ENCODE results near the gene SLC16A12.
"Not testable (repeated sequence)": the region's sequence is repeated elsewhere in the genome, so short reads cannot be mapped to it uniquely, and the experiment has no call there.

SLC16A12 gene

GRCh38 chr10:89414146-89414878 lies 121.1 kb downstream of the SLC16A12 start, which contains the start of gene IFIT5:
IFIT5 (plus strand) TSS chr10:89414568; CDS start chr10:89414799, 231 bp downstream.
- peak within 1 kb of the TSS; percentile 80 for H3K4me3 ChIP-seq (ENCODE audit: low read depth, low read length)
- no peak for TF ChIP-seq CTCF (IDR thresholded peaks at IDR 0.05; ENCODE audit: low read depth, low read length, missing control alignments)
- DNase-seq (ENCODE audit: low read depth): no peak
- in situ Hi-C loops (cut with HindIII; ENCODE audit: low sequenced_read_pairs): loop anchor here (25.0 kb wide), 1 partner anchor 1173 kb away; no protein-coding TSS in a partner anchor

DNA sequence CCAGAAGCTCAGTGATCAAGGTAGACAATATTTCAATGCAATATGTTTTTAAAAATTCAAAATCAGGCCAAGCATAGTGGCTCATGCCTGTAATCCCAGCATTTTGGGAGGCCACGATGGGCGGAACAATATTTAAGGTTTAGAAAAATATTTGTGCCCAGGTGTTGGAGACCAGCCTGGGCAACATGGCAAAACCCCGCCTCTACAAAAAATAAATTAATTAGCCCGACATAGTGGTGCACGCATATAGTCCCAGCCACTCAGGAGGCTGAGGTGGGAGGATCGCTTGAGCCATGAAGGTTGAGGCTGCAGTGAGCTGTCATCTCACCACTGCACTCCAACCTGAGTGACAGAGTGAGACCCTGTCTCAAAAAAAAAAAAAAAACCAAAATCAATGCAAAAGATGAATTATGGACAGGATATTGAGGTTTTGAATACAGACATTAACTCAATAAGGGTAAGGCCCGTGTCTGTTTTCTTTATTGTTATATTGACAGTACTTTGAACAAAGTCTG lies 121.9 kb downstream of the SLC16A12 start:
- no peak for DNase-seq (ENCODE audit: low read depth)
- peak overlapping the region; percentile 80 for H3K4me3 ChIP-seq (ENCODE audit: low read depth, low read length)
- in situ Hi-C loops (cut with HindIII; ENCODE audit: low sequenced_read_pairs): loop anchor here (25.0 kb wide), 1 partner anchor 1174 kb away; no protein-coding TSS in a partner anchor
- TF ChIP-seq CTCF (IDR thresholded peaks at IDR 0.05; ENCODE audit: low read depth, low read length, missing control alignments): no peak

DNA sequence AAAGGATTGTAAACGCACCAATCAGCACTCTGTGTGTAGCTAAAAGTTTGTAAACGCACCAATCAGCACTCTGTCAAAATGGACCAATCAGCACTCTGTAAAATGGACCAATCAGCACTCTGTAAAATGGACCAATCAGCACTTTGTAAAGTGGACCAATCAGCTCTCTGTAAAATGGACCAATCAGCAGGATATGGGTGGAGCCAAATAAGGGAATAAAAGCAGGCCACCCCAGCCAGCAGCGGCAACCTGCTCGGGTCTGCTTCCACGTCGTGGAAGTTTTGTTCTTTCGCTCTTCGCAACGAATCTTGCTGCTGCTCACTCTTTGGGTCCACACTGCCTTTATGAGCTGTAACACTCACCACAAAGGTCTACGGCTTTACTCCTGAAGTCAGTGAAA lies 123.1 kb downstream of the SLC16A12 start:
- H3K4me3 ChIP-seq (ENCODE audit: low read depth, low read length); DNase-seq (ENCODE audit: low read depth): not testable (repeated sequence)
- in situ Hi-C loops (cut with HindIII; ENCODE audit: low sequenced_read_pairs): loop anchor here (25.0 kb wide), 1 partner anchor 1175 kb away; no protein-coding TSS in a partner anchor

DNA sequence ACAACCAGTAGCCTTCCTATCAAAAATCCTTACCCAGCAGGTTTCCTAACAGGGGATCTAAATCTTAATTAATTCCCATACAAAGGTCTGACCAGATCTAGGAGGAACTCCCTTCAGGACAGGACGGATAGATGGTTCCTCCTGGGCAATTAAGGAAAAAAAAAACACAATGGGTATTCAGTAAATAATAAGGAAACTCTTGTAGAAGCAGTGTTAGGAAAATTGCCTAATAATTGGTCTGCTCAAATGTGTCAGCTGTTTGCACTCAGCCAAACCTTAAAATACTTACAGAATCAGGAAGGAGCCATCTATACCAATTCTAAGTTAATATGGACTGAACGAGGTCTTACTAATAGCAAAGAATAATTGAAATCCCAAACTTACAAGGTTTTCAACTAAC lies 124.3 kb downstream of the SLC16A12 start:
- DNase-seq (ENCODE audit: low read depth); H3K4me3 ChIP-seq (ENCODE audit: low read depth, low read length): not testable (repeated sequence)
- in situ Hi-C loops (cut with HindIII; ENCODE audit: low sequenced_read_pairs): loop anchor here (25.0 kb wide), 1 partner anchor 1176 kb away; no protein-coding TSS in a partner anchor

- not testable (repeated sequence) for DNase-seq (ENCODE audit: low read depth); H3K4me3 ChIP-seq (ENCODE audit: low read depth, low read length)
- in situ Hi-C loops (cut with HindIII; ENCODE audit: low sequenced_read_pairs): loop anchor here (25.0 kb wide), 1 partner anchor 1177 kb away; no protein-coding TSS in a partner anchor
Observed at GRCh38 chr10:89410551-89410950, 124.8 kb downstream of the SLC16A12 start.

- in situ Hi-C loops (cut with HindIII; ENCODE audit: low sequenced_read_pairs): loop anchor here (25.0 kb wide), 1 partner anchor 1178 kb away; no protein-coding TSS in a partner anchor
- not testable (repeated sequence) for DNase-seq (ENCODE audit: low read depth); H3K4me3 ChIP-seq (ENCODE audit: low read depth, low read length)
Observed at GRCh38 chr10:89409282-89409681, 126.1 kb downstream of the SLC16A12 start.

GRCh38 chr10:89407792-89408191 lies 127.6 kb downstream of the SLC16A12 start:
- H3K4me3 ChIP-seq (ENCODE audit: low read depth, low read length); DNase-seq (ENCODE audit: low read depth): not testable (repeated sequence)
- in situ Hi-C loops (cut with HindIII; ENCODE audit: low sequenced_read_pairs): loop anchor here (25.0 kb wide), 1 partner anchor 1180 kb away; no protein-coding TSS in a partner anchor

- H3K4me3 ChIP-seq (ENCODE audit: low read depth, low read length); DNase-seq (ENCODE audit: low read depth): not testable (repeated sequence)
- in situ Hi-C loops (cut with HindIII; ENCODE audit: low sequenced_read_pairs): loop anchor here (25.0 kb wide), 1 partner anchor 1181 kb away; no protein-coding TSS in a partner anchor
Observed at GRCh38 chr10:89406178-89406577, 129.2 kb downstream of the SLC16A12 start.

DNA sequence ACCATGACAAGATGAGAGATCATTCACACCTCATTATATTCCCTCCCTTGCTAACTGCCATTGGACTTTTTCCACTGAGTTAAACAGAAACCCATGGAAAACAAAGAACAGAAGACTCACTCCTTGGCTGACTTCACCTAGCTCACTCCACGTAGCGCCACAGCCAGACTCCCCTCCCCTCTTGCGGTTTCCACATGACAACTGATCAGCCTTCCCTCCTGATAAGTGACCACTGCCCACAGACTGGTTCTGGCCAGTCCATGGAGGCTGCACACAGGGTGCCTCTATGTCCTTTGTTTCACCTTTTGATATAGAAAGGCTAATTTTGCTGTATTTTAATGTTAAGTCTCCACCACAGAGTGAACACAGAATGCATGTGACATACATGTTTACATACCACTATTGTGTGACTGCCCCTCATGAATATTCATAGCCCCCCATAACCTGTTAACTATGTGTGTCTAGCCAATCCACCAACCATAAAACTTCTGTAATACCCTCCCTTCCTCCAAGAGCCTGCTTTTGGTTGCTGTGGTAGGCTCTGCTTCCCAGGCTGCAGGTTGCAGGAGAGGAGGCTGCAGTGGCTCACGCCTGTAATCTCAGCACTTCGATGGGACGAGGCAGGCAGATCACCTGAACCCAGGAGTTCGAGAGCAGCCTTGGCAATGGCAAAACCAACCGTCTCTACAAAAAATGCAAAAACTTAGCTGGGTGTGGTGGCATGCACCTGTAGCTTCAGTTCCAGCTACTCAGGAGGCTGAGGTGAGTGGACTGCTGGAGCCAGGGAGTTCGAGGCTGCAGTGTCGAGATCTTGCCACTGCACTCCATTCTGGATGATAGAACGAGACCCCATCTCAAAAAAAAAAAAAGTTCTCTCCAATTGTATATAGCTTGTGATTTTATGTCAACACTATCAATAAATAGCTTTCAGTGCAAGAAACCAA lies 131.0 kb downstream of the SLC16A12 start:
- in situ Hi-C loops (cut with HindIII; ENCODE audit: low sequenced_read_pairs): loop anchor here (25.0 kb wide), 1 partner anchor 1183 kb away; no protein-coding TSS in a partner anchor
- no peak for DNase-seq (ENCODE audit: low read depth)
- H3K4me3 ChIP-seq (ENCODE audit: low read depth, low read length): no peak overlapping the region
- TF ChIP-seq CTCF (IDR thresholded peaks at IDR 0.05; ENCODE audit: low read depth, low read length, missing control alignments): no peak

All from astrocyte of the cerebellum (primary cell).